Bronchial epithelial cell (primary cell): ENCODE results near the gene DNAJC2. TPM values are rescaled to one million over a fixed set of nuclear protein-coding genes. Genes with fewer than 3 reads are reported as not detected.

Experiments
- DNase-seq: peaks from one replicate; pipeline ENCODE4 v3.0.0-alpha.2; 2010; ENCODE audit warnings: low read depth
- FAIRE-seq: peaks from 2 replicates; lab custom pipeline; 2011; peaks lifted over from hg19 to GRCh38; lab: Jason Lieb, UNC
- H3K27me3 ChIP-seq: 2 replicates; pipeline ENCODE4 v1.5.1; 2011; ENCODE audit warnings: low read length; ENCODE audit not compliant: control insufficient read depth, insufficient read depth
- H3K36me3 ChIP-seq: 2 replicates; pipeline ENCODE4 v1.5.1; 2011; ENCODE audit warnings: low read length; ENCODE audit not compliant: control insufficient read depth, insufficient read depth
- H3K4me3 ChIP-seq: 2 replicates; pipeline ENCODE4 v1.5.1; 2011; ENCODE audit warnings: mild to moderate bottlenecking, low read depth, low read length, control low read depth
- total RNA-seq: library from RNA; depleted of rRNA; stranded (reverse); fragments of >200 nt; gene quantifications from 2 replicates; pipeline ENCODE4 v1.2.1, GENCODE V29; 2014
- TF ChIP-seq, protein P1 (sequence below): IDR thresholded peaks from 2 replicates; pipeline ENCODE4 v1.5.1; 2011; ENCODE audit warnings: mild to moderate bottlenecking, moderate library complexity, low read length, control low read depth, inconsistent platforms; ENCODE audit not compliant: insufficient read depth, severe bottlenecking

Gene DNAJC2
- total RNA-seq, 1 donor from 2014 or later: 16.8 TPM

DNA sequence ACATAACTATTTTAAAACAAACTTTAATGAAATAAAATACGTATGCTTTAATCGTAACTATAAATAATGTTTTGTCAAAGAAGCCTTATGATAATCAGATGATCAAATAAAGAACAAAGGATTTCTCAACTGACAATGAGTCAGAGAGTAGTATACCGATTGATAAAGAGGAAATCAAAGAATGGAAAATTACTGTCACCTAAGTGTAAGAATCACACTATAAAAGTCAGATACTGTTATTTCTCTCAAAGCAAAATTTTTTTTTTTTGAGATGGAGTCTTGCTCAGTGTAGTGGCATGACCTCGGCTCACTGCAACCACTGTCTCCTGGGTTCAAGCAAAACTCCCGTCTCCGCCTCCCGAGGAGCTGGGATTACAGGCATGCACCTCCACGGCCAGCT, 18.8 kb downstream of the DNAJC2 start:
- Histone ChIP-seq H3K27me3 (no peaks in the 10 kb centered on the region), H3K4me3 (no peak overlapping the region), H3K36me3 (peaks cover 2% of the 10 kb centered on the region)
- TF ChIP-seq, protein P1, sequence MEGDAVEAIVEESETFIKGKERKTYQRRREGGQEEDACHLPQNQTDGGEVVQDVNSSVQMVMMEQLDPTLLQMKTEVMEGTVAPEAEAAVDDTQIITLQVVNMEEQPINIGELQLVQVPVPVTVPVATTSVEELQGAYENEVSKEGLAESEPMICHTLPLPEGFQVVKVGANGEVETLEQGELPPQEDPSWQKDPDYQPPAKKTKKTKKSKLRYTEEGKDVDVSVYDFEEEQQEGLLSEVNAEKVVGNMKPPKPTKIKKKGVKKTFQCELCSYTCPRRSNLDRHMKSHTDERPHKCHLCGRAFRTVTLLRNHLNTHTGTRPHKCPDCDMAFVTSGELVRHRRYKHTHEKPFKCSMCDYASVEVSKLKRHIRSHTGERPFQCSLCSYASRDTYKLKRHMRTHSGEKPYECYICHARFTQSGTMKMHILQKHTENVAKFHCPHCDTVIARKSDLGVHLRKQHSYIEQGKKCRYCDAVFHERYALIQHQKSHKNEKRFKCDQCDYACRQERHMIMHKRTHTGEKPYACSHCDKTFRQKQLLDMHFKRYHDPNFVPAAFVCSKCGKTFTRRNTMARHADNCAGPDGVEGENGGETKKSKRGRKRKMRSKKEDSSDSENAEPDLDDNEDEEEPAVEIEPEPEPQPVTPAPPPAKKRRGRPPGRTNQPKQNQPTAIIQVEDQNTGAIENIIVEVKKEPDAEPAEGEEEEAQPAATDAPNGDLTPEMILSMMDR: no peak
- FAIRE-seq (no peak), DNase-seq (no peak)

DNA sequence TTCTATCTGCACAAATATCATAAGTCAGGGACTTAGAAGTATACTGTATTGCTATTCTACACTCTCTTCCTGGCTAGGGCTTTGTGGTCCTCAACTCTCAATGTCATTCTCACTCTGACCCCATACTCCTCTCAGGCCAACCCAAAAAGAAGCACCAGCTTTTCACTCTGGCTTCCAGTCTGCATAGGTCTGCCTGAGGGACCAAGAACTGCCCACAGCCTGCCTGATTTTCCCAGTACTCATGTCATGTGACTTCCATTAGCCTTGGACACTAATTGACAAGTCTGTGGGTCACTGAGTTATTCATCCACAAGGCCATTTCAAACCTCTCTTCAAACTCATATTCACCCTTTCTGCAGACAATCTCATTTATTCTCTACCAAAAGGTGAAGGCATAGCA, 27.6 kb downstream of the DNAJC2 start:
- TF ChIP-seq, protein P1: no peak
- FAIRE-seq: no peak
- no peaks in the 10 kb centered on the region for H3K27me3 ChIP-seq
- no peak for DNase-seq
- no peak overlapping the region for H3K4me3 ChIP-seq
- peaks cover 9% of the 10 kb centered on the region for H3K36me3 ChIP-seq

DNA sequence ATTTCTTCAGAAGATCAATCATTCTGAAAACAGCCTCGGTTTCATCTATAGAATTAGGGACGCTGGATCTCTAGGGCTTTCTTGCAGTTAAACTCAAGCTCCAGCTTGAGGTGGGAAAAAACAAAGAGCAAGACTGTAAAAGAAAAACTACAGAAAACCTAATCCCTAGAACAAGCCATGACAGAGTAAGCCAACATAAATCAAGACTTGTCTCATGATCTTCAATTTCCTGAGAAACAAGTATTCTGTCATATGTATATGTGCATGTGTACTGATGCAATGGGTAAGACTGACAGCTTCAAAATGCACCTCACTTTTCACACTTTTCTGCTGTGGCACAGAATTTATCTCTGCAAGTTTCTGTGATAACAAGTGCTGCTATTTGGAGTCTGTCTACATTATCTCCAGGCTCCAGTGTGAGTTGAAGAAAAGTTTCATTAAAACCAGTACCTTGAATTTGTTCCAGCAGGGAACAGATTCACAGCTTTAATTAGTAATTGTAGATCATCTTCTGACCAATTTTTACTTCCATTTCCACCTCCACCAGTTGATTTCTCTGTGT, 28.1 kb downstream of the DNAJC2 start:
- H3K36me3 ChIP-seq: peaks cover 10% of the 10 kb centered on the region
- TF ChIP-seq, protein P1: no peak
- DNase-seq (no peak), FAIRE-seq (no peak)
- no peaks in the 10 kb centered on the region for H3K27me3 ChIP-seq
- H3K4me3 ChIP-seq: no peak overlapping the region

DNA sequence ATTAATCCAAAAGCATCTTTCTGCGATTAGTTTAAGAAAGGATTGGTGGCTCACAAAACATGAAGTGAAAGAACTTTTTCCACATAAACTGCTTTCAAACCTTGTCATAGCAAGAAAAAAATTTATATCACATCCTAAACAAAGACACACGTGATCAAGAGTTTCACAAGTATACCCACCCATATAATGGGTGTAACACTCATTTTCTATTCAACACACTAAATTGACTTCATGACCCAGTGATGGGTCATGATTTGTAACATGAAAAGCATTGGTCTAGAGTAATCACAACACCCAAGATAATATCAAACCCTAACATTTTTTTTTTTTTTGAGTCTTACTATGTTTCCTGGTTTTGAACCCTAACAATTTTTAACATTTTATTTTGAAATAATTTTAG, 29.7 kb downstream of the DNAJC2 start:
- no peaks in the 10 kb centered on the region for H3K27me3 ChIP-seq
- no peak for DNase-seq
- TF ChIP-seq, protein P1: no peak
- H3K4me3 ChIP-seq: no peak overlapping the region
- no peak for FAIRE-seq
- H3K36me3 ChIP-seq: peaks cover 12% of the 10 kb centered on the region

DNA sequence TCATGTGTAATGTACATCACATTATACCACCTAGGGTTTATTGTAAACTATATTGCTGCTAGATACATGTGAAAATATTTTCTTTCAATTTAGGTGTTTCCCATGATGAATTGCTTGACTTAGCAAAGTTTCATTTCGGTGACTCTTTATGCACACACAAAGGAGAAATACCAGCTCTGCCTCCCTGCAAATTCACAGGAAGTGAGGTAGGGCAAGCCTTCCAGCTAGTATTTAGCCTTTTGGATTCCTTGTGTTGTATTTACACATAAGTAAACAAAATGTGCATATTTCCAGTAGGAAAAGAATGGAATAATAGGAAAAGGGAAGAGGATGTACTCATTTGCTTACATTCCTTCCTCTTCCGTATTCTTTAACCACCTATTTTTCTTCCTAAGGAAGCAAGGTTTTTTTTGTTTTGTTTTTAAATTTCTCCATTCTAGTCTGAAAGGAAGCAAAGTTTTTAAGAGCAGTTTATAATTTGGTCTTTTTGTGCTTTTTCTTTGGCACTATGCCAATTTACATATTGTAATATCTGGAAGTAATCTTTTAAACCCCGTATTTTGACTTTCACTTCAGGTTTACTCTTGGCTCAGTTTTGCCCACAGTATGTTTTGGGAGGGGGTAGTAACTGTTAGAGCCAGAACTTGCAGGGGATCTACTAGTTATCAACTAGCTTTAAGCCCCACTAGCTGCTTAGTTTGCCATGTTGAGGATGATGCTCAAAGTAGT, 36.9 kb downstream of the DNAJC2 start:
- TF ChIP-seq, protein P1: no peak
- H3K4me3 ChIP-seq: no peak overlapping the region
- no peak for FAIRE-seq
- DNase-seq: peak; percentile 18
- peaks cover 8% of the 10 kb centered on the region for H3K36me3 ChIP-seq
- no peaks in the 10 kb centered on the region for H3K27me3 ChIP-seq
